HCT116 (cell line): ENCODE data around the gene HUS1B. TPM values are rescaled to one million over a fixed set of nuclear protein-coding genes. Genes with fewer than 3 reads are reported as not detected.

Source experiments
- ATAC-seq: fragments of 200-7000 bp; cut with Tn5 transposase; 2 replicates; pipeline ENCODE4 v1.9.1; 2020; ENCODE audit warnings: mild to moderate bottlenecking, moderate library complexity
- BruUV-seq: library from RNA; stranded (reverse); fragments of 400-500 nt; replicated peaks from 2 replicates; lab custom pipeline; 2021; lab: Mats Ljungman, UMichigan
- CTCF ChIA-PET: fragments of 300-600 bp; sonication (Branson Sonifier 250); formaldehyde crosslinking; loops from one replicate; lab custom pipeline; 2021; ENCODE audit warnings: antibody characterized with exemption; lab: Charles Lee
- POLR2A ChIA-PET: fragments of 300-600, 350-600 bp; sonication (Branson Sonifier 250); formaldehyde crosslinking; loops from one replicate; lab custom pipeline; 2021; ENCODE audit warnings: antibody characterized with exemption; lab: Charles Lee
- RAD21 ChIA-PET, 2 experiments: fragments of 300-600 bp; sonication (Branson Sonifier 250); formaldehyde crosslinking; loops; one replicate each; lab custom pipeline; 2023; ENCODE audit warnings: low total read pairs in 2 of 2; ENCODE audit not compliant: uncharacterized antibody in 2 of 2, unreplicated experiment in 2 of 2, low non-redundant PET in 1 of 2; lab: Charles Lee
- DNase-seq: peaks from one replicate; pipeline ENCODE4 v3.0.0-alpha.2; 2010; ENCODE audit warnings: low read depth, low spot score
- H2AFZ ChIP-seq: fragments of 200-600 bp; shearing (Covaris generic), sonication (generic); 2 replicates; pipeline ENCODE4 v1.6.1; 2017; ENCODE audit warnings: low read depth, mixed run types, mixed read lengths, antibody characterized with exemption, low read length; ENCODE audit not compliant: poor library complexity, severe bottlenecking
- H3K27ac ChIP-seq: 2 replicates; pipeline ENCODE4 v1.5.1; 2012; ENCODE audit warnings: low read depth, low read length
- H3K27me3 ChIP-seq: fragments of 200-600 bp; sonication (generic); 2 replicates; pipeline ENCODE4 v1.6.1; 2016; ENCODE audit warnings: mixed run types, low read length, mixed read lengths; ENCODE audit not compliant: insufficient read depth
- H3K36me3 ChIP-seq, 2 experiments: fragments of 200-500 bp in 1 of 2; fragments of 200-600 bp in 1 of 2; sonication (Bioruptor generic) in 1 of 2; sonication (generic) in 1 of 2; 2 replicates each; pipeline versions ENCODE4 v1.5.1 to v1.6.1; 2014 to 2016; ENCODE audit warnings: low read length in 2 of 2, inconsistent platforms in 1 of 2, mixed read lengths in 1 of 2, mixed run types in 1 of 2; ENCODE audit not compliant: insufficient read depth in 2 of 2, control insufficient read depth in 1 of 2
- H3K4me1 ChIP-seq, 2 experiments: fragments of 200-600 bp in 1 of 2; sonication (generic) in 1 of 2; 2 replicates each; pipeline versions ENCODE4 v1.5.1 to v1.6.1; 2012 to 2017; ENCODE audit warnings: low read length in 2 of 2, inconsistent platforms in 1 of 2, mild to moderate bottlenecking in 1 of 2, mixed read lengths in 1 of 2, mixed run types in 1 of 2, moderate library complexity in 1 of 2; ENCODE audit not compliant: insufficient read depth in 2 of 2, control insufficient read depth in 1 of 2
- H3K4me2 ChIP-seq: fragments of 200-600 bp; sonication (generic); 2 replicates; pipeline ENCODE4 v1.6.1; 2017; ENCODE audit warnings: mixed run types, low read length, mixed read lengths
- H3K4me3 ChIP-seq, 2 experiments: fragments of 200-600 bp in 1 of 2; sonication (generic) in 1 of 2; replicated peaks in 1 of 2; 2 replicates each; pipeline ENCODE4 v1.5.1; 2011 to 2016; ENCODE audit warnings: low read length in 2 of 2, control low read depth in 1 of 2, low read depth in 1 of 2, mild to moderate bottlenecking in 1 of 2, mixed read lengths in 1 of 2, mixed run types in 1 of 2
- H3K79me2 ChIP-seq: fragments of 200-600 bp; sonication (generic); 2 replicates; pipeline ENCODE4 v1.6.1; 2017; ENCODE audit warnings: mild to moderate bottlenecking, mixed run types, low read length, moderate library complexity, mixed read lengths; ENCODE audit not compliant: insufficient read depth
- H3K9ac ChIP-seq: fragments of 200-600 bp; sonication (generic); 2 replicates; pipeline ENCODE4 v1.6.1; 2016; ENCODE audit warnings: low read length, mixed read lengths
- H3K9me2 ChIP-seq: fragments of 200-600 bp; sonication (generic), shearing (Covaris generic); 2 replicates; pipeline ENCODE4 v1.6.1; 2017; ENCODE audit warnings: mixed run types, mild to moderate bottlenecking, moderate library complexity; ENCODE audit not compliant: insufficient read depth
- H3K9me3 ChIP-seq, 2 experiments: fragments of 200-500 bp in 1 of 2; fragments of 200-600 bp in 1 of 2; sonication (Bioruptor generic) in 1 of 2; sonication (generic) in 1 of 2; 2 replicates each; pipeline ENCODE4 v1.6.1; 2014 to 2017; ENCODE audit warnings: low read length in 2 of 2, mixed read lengths in 2 of 2, inconsistent platforms in 1 of 2, low read depth in 1 of 2, mild to moderate bottlenecking in 1 of 2, mixed run types in 1 of 2, moderate library complexity in 1 of 2; ENCODE audit not compliant: control insufficient read depth in 1 of 2, insufficient read depth in 1 of 2
- H4K20me1 ChIP-seq: fragments of 200-600 bp; sonication (generic), shearing (Covaris generic); 2 replicates; pipeline ENCODE4 v1.6.1; 2017; ENCODE audit warnings: mixed run types, mild to moderate bottlenecking, moderate library complexity; ENCODE audit not compliant: insufficient read depth
- CBX3 ChIP-seq: IDR thresholded peaks from 2 replicates; pipeline ENCODE4 v1.6.1; 2012; ENCODE audit warnings: low read depth
- CEBPB ChIP-seq: IDR thresholded peaks from 2 replicates; pipeline ENCODE4 v1.6.1; 2012; ENCODE audit warnings: low read depth
- EGR1 ChIP-seq: IDR thresholded peaks from 2 replicates; pipeline ENCODE4 v1.6.1; 2012; ENCODE audit warnings: low read depth
- ELF1 ChIP-seq: IDR thresholded peaks from 2 replicates; pipeline ENCODE4 v1.6.1; 2012; ENCODE audit warnings: low read depth, borderline replicate concordance
- EZH2 ChIP-seq: fragments of 200-600 bp; sonication (generic); IDR thresholded peaks from 2 replicates; pipeline ENCODE4 v1.6.1; 2017; ENCODE audit warnings: antibody characterized with exemption, mixed run types
- EZH2phosphoT487 ChIP-seq: fragments of 200-600 bp; IDR thresholded peaks from 2 replicates; pipeline ENCODE4 v1.6.1; 2018; ENCODE audit warnings: antibody characterized with exemption, borderline replicate concordance
- FOSL1 ChIP-seq: IDR thresholded peaks from 2 replicates; pipeline ENCODE4 v1.6.1; 2012; ENCODE audit warnings: low read depth
- JUND ChIP-seq: IDR thresholded peaks from 2 replicates; pipeline ENCODE4 v1.6.1; 2012
- POLR2A ChIP-seq: IDR thresholded peaks from 2 replicates; pipeline ENCODE4 v1.7.0; 2011; ENCODE audit warnings: borderline replicate concordance; ENCODE audit not compliant: insufficient read depth, insufficient read length; ENCODE audit errors: extremely low read depth
- POLR2AphosphoS5 ChIP-seq: IDR thresholded peaks from 2 replicates; pipeline ENCODE4 v1.6.1; 2011; ENCODE audit warnings: mild to moderate bottlenecking, low read depth, low read length, moderate library complexity
- RAD21 ChIP-seq: IDR thresholded peaks from 2 replicates; pipeline ENCODE4 v1.6.1; 2012; ENCODE audit warnings: low read depth, mild to moderate bottlenecking
- SIN3A ChIP-seq: IDR thresholded peaks from 2 replicates; pipeline ENCODE4 v1.6.1; 2012; ENCODE audit warnings: low read depth
- SP1 ChIP-seq: IDR thresholded peaks from 2 replicates; pipeline ENCODE4 v1.6.1; 2012; ENCODE audit warnings: low read depth
- SRF ChIP-seq: IDR thresholded peaks from 2 replicates; pipeline ENCODE4 v1.6.1; 2012; ENCODE audit warnings: low read depth
- TCF7L2 ChIP-seq: IDR thresholded peaks from 2 replicates; pipeline ENCODE4 v1.7.0; 2011; ENCODE audit warnings: borderline replicate concordance, inconsistent platforms; ENCODE audit not compliant: insufficient read depth, insufficient read length; ENCODE audit errors: extremely low read depth
- YY1 ChIP-seq: IDR thresholded peaks from 2 replicates; pipeline ENCODE4 v1.6.1; 2011; ENCODE audit warnings: low read length, low read depth, moderate library complexity, mild to moderate bottlenecking; ENCODE audit not compliant: insufficient replicate concordance; ENCODE audit errors: extremely low read depth
- ZNF274 ChIP-seq: fragments of 200-500 bp; sonication (Bioruptor generic); IDR thresholded peaks from 2 replicates; pipeline ENCODE4 v1.6.1; 2014; ENCODE audit warnings: mild to moderate bottlenecking, low read depth, low read length, inconsistent platforms
- intact Hi-C: fragments of 100-400 bp; cut with micrococcal nuclease; formaldehyde crosslinking; loops from 2 replicates; pipeline ENCODE4 v1.10.0; 2022
- total RNA-seq: library from RNA; stranded (reverse); gene quantifications from one replicate; pipeline ENCODE4 v1.2.1, GENCODE V29; 2021; ENCODE audit not compliant: unreplicated experiment
- TF ChIP-seq, protein P1 (sequence below), 3 experiments: fragments of 200-600 bp in 1 of 3; sonication (generic) in 1 of 3; IDR thresholded peaks in 2 of 3; conservative IDR thresholded peaks in 1 of 3; 2 replicates each; pipeline ENCODE4 v1.5.1; 2012 to 2017; ENCODE audit warnings: low read depth in 2 of 3, low read length in 2 of 3, antibody characterized with exemption in 1 of 3, borderline replicate concordance in 1 of 3, control low read depth in 1 of 3, mild to moderate bottlenecking in 1 of 3, mixed read lengths in 1 of 3, mixed run types in 1 of 3, moderate library complexity in 1 of 3; ENCODE audit not compliant: insufficient read depth in 1 of 3
- TF ChIP-seq, protein P2 (sequence below): IDR thresholded peaks from 2 replicates; pipeline ENCODE4 v1.6.1; 2012
- TF ChIP-seq, protein P3 (sequence below): IDR thresholded peaks from 2 replicates; pipeline ENCODE4 v1.6.1; 2012

HUS1B gene
- total RNA-seq, 1 experiment from 2014 or later = 0.76 TPM

DNA sequence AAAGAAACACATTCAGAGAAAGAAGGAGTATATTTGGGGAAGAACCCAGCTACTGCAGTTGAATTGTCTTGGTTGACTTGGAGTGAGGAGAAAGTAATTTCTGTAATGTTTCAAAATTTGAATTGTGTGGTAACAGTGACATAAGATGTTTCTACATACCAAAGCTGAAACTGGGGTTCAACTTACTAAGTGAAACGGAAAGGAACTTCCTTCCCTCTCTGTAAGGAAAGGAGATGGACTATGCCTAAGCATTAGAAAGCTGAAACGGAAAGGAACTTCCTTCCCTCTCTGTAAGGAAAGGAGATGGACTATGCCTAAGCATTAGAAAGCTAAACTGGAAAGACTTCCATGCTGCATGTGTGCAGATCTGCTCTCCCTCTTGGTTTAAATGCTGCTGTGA is 46.0 kb downstream of the HUS1B start:
- RAD21 ChIA-PET = no interaction called here
- H3K79me2 ChIP-seq = no peaks in the 10 kb centered on the region
- no peaks in the 10 kb centered on the region for H4K20me1 ChIP-seq
- TF ChIP-seq CEBPB = no peak
- TF ChIP-seq SP1 = no peak
- TF ChIP-seq, protein P1, sequence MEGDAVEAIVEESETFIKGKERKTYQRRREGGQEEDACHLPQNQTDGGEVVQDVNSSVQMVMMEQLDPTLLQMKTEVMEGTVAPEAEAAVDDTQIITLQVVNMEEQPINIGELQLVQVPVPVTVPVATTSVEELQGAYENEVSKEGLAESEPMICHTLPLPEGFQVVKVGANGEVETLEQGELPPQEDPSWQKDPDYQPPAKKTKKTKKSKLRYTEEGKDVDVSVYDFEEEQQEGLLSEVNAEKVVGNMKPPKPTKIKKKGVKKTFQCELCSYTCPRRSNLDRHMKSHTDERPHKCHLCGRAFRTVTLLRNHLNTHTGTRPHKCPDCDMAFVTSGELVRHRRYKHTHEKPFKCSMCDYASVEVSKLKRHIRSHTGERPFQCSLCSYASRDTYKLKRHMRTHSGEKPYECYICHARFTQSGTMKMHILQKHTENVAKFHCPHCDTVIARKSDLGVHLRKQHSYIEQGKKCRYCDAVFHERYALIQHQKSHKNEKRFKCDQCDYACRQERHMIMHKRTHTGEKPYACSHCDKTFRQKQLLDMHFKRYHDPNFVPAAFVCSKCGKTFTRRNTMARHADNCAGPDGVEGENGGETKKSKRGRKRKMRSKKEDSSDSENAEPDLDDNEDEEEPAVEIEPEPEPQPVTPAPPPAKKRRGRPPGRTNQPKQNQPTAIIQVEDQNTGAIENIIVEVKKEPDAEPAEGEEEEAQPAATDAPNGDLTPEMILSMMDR (IDR thresholded peaks at IDR 0.05 in 2 of 3, conservative IDR thresholded peaks at IDR 0.05 in 1 of 3; ENCODE audit: borderline replicate concordance in 1 of 3, insufficient read depth in 1 of 3, low read depth in 2 of 3, low read length in 2 of 3) = no peak
- H3K4me1 ChIP-seq = no peaks in the 10 kb centered on the region
- CTCF ChIA-PET = no interaction called here
- no peaks in the 10 kb centered on the region for H3K9me2 ChIP-seq
- H3K27ac ChIP-seq = no peak overlapping the region
- no TSS peak for BruUV-seq
- H3K4me2 ChIP-seq = no peak overlapping the region
- no peak overlapping the region for H3K4me3 ChIP-seq
- H3K36me3 ChIP-seq = peaks cover 0 to 2% of the 10 kb centered on the region in 2 experiments; a peak in 1 of 4 replicates
- no peaks in the 10 kb centered on the region for H3K9me3 ChIP-seq
- POLR2A ChIA-PET = no interaction called here
- no peak for DNase-seq
- ATAC-seq = no peak
- H2AFZ ChIP-seq = no peak overlapping the region
- intact Hi-C loops = no loop called here
- no peaks in the 10 kb centered on the region for H3K27me3 ChIP-seq
- H3K9ac ChIP-seq = no peak overlapping the region

DNA sequence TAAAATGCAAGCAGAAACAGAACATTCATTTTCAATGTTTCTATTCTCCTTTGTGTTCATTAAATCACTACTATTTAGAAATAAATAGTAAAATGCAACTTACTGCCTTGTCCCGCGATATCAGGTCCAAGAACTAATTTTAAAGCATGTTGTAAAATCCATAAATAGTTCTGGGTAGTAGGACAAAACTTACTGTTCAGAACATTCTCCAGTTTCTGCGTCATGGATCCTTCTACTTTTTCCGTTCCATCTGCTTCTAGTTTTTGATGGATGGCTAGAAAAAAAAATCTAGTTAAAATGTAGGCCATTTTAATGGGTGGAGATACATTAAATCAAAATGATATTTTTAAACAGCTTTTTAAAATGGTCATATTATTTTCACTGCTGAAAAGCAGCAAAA is 47.0 kb downstream of the HUS1B start:
- Histone ChIP-seq H3K79me2 (no peaks in the 10 kb centered on the region), H3K4me2 (no peak overlapping the region), H3K27me3 (no peaks in the 10 kb centered on the region), H3K9ac (no peak overlapping the region), H3K4me3 (no peak overlapping the region), H2AFZ (no peak overlapping the region), H4K20me1 (no peaks in the 10 kb centered on the region), H3K36me3 (peaks cover 0 to 2% of the 10 kb centered on the region in 2 experiments; a peak in 1 of 4 replicates), H3K4me1 (no peaks in the 10 kb centered on the region), H3K9me2 (no peaks in the 10 kb centered on the region), H3K9me3 (no peaks in the 10 kb centered on the region), H3K27ac (no peak overlapping the region)
- RAD21 ChIA-PET = no interaction called here
- no TSS peak for BruUV-seq
- no peak for ATAC-seq
- no peak for DNase-seq
- intact Hi-C loops = no loop called here
- CTCF ChIA-PET = interaction anchor here (1.4 kb wide), 1 partner anchor 17 kb away, joined by 4 read pairs; no protein-coding TSS in a partner anchor
- POLR2A ChIA-PET = no interaction called here
- no peak for TF ChIP-seq POLR2A
- TF ChIP-seq ELF1 = no peak
- no peak for TF ChIP-seq CBX3
- no peak for TF ChIP-seq FOSL1
- no peak for TF ChIP-seq YY1
- no peak for TF ChIP-seq SIN3A
- TF ChIP-seq RAD21 = no peak
- TF ChIP-seq POLR2AphosphoS5 = no peak
- TF ChIP-seq TCF7L2 = no peak
- TF ChIP-seq ZNF274 = no peak
- no peak for TF ChIP-seq EZH2
- TF ChIP-seq JUND = no peak
- TF ChIP-seq SRF = no peak
- no peak for TF ChIP-seq EGR1
- TF ChIP-seq EZH2phosphoT487 = no peak
- TF ChIP-seq, protein P2, sequence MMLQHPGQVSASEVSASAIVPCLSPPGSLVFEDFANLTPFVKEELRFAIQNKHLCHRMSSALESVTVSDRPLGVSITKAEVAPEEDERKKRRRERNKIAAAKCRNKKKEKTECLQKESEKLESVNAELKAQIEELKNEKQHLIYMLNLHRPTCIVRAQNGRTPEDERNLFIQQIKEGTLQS = no peak
- TF ChIP-seq, protein P3, sequence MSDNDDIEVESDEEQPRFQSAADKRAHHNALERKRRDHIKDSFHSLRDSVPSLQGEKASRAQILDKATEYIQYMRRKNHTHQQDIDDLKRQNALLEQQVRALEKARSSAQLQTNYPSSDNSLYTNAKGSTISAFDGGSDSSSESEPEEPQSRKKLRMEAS = no peak
